Measurements from ENCODE around the gene HIVEP3.

GRCh38 chr1:41479000-41479807, 439.5 kb downstream of the HIVEP3 start:
- TF ChIP-seq CTCF (tag by site-specific recombination; IDR thresholded peaks at IDR 0.05): no peak
- TF ChIP-seq SP2 (tag by site-specific recombination; IDR thresholded peaks at IDR 0.05): no peak
- no peak for TF ChIP-seq ZNF239 (tag by site-specific recombination; IDR thresholded peaks at IDR 0.05)
- TF ChIP-seq ZBTB26 (tag by site-specific recombination; optimal IDR thresholded peaks at IDR 0.05): no peak
- TF ChIP-seq RBAK (tag by site-specific recombination; IDR thresholded peaks at IDR 0.05): no peak
- TF ChIP-seq TCF7L2 (IDR thresholded peaks at IDR 0.05; ENCODE audit: borderline replicate concordance, low read depth, low read length): no peak
- no peak for TF ChIP-seq ELK4 (IDR thresholded peaks at IDR 0.05; ENCODE audit: borderline replicate concordance, low read depth, low read length)
- no peak for TF ChIP-seq ZNF16 (tag by site-specific recombination; IDR thresholded peaks at IDR 0.05; ENCODE audit: low read depth)
- no peak for TF ChIP-seq ZBTB8A (tag by site-specific recombination; IDR thresholded peaks at IDR 0.05)
- no peak for TF ChIP-seq ZNF280D (tag by site-specific recombination; IDR thresholded peaks at IDR 0.05)

Measured in HEK293 (cell line).